ENCODE results near the gene AATK. TPM values are rescaled to one million over a fixed set of nuclear protein-coding genes. Genes with fewer than 3 reads are reported as not detected.

Gene AATK
- total and polyA plus RNA-seq, 11 donors: 1.3 to 12.0 (median 9.3) TPM

- DNase-seq (no peak), ATAC-seq (no peak)
- intact Hi-C loops (cut with DNase I): no loop called here
- Histone ChIP-seq H3K4me3 (peak overlapping the region in 7 of 12 donors; percentile 12 to 44 (median 31)), H3K27me3 (no peaks in the 10 kb centered on the region), H3K9me3 (no peaks in the 10 kb centered on the region), H3K4me1 (peaks cover 0 to 43% (median 12%) of the 10 kb centered on the region in 12 donors), H3K27ac (peak overlapping the region in 7 of 12 donors; percentile 33 to 71 (median 52)), H3K36me3 (peaks cover 0 to 35% (median 3%) of the 10 kb centered on the region in 9 donors)
- no peak for TF ChIP-seq POLR2A (IDR thresholded peaks at IDR 0.05)
- no peak for TF ChIP-seq CTCF (IDR thresholded peaks at IDR 0.05)
- WGBS, 4 donors: 89 to 93% (median 91%) methylated on average over 9 to 21 of the region's 21 CpGs
Measured at GRCh38 chr17:81197831-81198490, 31.9 kb upstream of the AATK start.

GRCh38 chr17:81197409-81197795, 31.4 kb upstream of the AATK start:
- H3K36me3 ChIP-seq: peaks cover 0 to 35% (median 3%) of the 10 kb centered on the region in 9 donors
- H3K27ac ChIP-seq: peak overlapping the region in 9 of 12 donors; percentile 25 to 71 (median 52)
- intact Hi-C loops (cut with DNase I): no loop called here
- TF ChIP-seq CTCF (IDR thresholded peaks at IDR 0.05) (no peak), POLR2A (IDR thresholded peaks at IDR 0.05) (no peak)
- H3K9me3 ChIP-seq: no peaks in the 10 kb centered on the region
- ATAC-seq (no peak), DNase-seq (no peak)
- WGBS, 4 donors: 73 to 83% (median 75%) methylated on average over 8 to 14 of the region's 14 CpGs
- H3K27me3 ChIP-seq: no peaks in the 10 kb centered on the region
- peak overlapping the region in 8 of 12 donors; percentile 12 to 44 (median 30) for H3K4me3 ChIP-seq
- H3K4me1 ChIP-seq: peaks cover 0 to 43% (median 12%) of the 10 kb centered on the region in 12 donors

GRCh38 chr17:81196505-81197408, 30.7 kb upstream of the AATK start:
- H3K4me3 ChIP-seq: peak overlapping the region in 7 of 12 donors; percentile 22 to 44 (median 31)
- H3K36me3 ChIP-seq: peaks cover 0 to 31% (median 3%) of the 10 kb centered on the region in 9 donors
- no peaks in the 10 kb centered on the region for H3K9me3 ChIP-seq
- peak overlapping the region in 9 of 12 donors; percentile 25 to 71 (median 50) for H3K27ac ChIP-seq
- TF ChIP-seq CTCF (IDR thresholded peaks at IDR 0.05) (peak in 3 of 12 donors; percentile 8 to 33 (median 14)), POLR2A (IDR thresholded peaks at IDR 0.05) (no peak)
- H3K27me3 ChIP-seq: no peaks in the 10 kb centered on the region
- intact Hi-C loops (cut with DNase I): no loop called here
- WGBS, 4 donors: 76 to 87% (median 83%) methylated on average over 23 to 45 of the region's 45 CpGs
- DNase-seq: peak in 1 of 5 donors; percentile 40
- peak in 1 of 4 donors; percentile 55 for ATAC-seq
- peaks cover 0 to 43% (median 12%) of the 10 kb centered on the region in 12 donors for H3K4me1 ChIP-seq
